ENCODE measurements around the gene ETF1.

DNA sequence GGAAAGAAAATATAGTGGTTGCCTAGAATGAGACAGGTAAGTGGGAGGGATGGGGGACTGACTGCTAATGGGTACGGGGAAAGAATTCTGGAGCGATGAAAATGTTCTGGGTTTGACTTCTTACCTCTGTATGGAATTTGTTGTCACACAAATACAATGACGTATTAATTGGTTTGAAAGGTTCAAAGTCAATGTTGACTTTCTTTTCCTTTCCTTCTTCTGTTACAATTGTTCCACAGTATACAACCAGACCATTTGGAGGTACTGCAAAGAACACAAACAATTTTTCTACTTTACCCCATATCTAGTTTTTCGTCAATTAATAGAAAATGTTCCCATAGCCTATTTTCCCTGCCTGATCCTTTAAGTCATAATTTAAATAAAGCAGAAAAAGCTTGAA is 25.6 kb downstream of the ETF1 start:
- TF ChIP-seq CTCF (IDR thresholded peaks at IDR 0.05) (no peak), ZFX (IDR thresholded peaks at IDR 0.05; ENCODE audit: borderline replicate concordance) (no peak)

All from 22Rv1 (cell line).